NCI-H2107 (cell line): ENCODE measurements around the gene AP1S1.
"Not testable (repeated sequence)": the region's sequence is repeated elsewhere in the genome, so short reads cannot be mapped to it uniquely, and the experiment has no call there.

ENCODE experiments used
- DNase-seq: peaks from one replicate; lab custom pipeline; 2025; lab: John Stamatoyannopoulos, UW

AP1S1 gene

DNA sequence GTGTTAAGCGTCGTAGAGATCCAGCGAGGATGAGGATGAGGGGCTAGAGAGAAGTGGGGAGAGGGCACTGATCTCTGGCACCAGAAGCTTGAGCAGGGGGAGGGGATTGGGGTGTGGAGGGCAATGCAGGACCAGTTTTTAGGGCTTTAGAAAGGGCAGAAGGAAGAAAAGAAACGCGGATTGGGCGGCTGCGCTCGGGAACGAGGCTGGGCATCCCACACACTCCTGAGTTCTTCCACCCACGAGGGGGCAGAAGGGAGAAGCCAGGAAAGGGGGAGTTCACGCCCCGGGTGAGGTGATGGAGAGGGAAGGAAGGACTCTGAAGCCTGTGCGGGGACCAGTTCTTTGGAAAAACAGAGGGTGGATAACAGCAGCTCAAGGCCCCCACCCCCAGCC, 17.2 kb downstream of the AP1S1 start:
- DNase-seq: no peak

DNA sequence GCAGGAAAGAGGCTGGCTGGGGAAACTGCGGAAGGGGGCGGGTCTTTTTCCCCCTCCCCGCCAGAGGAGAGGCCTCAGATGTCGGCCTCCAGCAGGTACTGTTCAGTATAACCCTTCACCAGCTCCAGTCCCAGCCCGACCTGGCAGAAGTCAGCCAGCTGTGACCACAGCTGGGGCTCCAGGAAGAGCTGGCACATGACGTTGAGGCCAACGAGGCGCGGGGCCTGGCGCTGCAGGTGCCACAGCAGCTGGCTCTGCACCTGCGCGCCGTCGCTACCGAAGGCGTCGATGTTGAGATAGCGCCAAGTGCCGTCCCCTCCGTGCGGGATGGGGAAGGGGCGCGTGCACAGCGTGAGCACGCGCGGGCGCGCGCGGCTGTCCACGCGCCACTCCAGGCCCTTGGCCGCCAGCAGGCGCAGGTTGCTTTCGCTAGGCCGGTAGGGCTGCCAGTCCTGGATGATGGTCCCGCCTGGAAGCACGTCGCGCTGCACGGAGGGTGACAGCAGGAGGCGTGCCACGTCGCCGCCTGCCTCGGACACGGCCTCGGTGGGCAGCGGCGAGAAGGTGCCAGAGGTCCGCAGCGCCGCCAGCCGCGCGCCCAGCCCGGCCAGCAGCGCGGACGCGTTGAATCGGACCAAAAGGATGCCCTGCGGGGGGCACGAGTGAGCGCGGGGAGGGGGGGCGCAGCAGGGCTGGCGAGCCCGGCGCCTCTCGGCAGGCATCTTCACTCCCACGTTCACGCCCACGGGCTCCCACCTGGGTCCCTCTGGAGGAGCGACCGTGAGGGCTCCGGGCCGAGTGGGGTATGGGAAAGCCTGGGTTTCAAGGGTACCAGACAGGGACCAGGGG, 18.0 kb downstream of the AP1S1 start:
- peak; percentile 59 for DNase-seq

GRCh38 chr7:101172854-101173751, 18.8 kb downstream of the AP1S1 start:
- peak; percentile 82 for DNase-seq

- no peak for DNase-seq
Measured at GRCh38 chr7:101173752-101174244, 19.5 kb downstream of the AP1S1 start.

- no peak for DNase-seq
Measured at GRCh38 chr7:101174322-101174854, 20.1 kb downstream of the AP1S1 start.

DNA sequence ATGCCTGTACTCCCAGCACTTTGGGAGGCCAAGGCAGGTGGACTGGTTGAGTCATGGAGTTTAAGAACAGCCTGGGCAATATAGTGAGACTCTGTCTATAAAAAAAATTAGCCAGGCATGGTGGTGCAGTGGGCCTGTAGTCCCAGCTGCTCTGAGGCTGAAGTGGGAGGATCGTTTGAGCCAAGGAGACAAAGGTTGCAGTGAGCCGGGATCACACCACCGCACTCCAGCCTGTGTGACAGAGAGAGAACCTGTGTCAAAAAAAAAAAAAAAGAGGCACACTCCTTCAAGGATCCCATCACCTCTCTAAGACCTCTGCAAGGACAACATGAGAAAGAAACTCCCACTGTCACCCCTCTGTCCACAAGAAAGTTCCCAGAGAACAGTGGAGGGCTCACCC, 21.4 kb downstream of the AP1S1 start:
- DNase-seq: no peak

GRCh38 chr7:101177644-101178043, 23.4 kb downstream of the AP1S1 start:
- no peak for DNase-seq

GRCh38 chr7:101179117-101179516, 24.8 kb downstream of the AP1S1 start:
- no peak for DNase-seq

DNA sequence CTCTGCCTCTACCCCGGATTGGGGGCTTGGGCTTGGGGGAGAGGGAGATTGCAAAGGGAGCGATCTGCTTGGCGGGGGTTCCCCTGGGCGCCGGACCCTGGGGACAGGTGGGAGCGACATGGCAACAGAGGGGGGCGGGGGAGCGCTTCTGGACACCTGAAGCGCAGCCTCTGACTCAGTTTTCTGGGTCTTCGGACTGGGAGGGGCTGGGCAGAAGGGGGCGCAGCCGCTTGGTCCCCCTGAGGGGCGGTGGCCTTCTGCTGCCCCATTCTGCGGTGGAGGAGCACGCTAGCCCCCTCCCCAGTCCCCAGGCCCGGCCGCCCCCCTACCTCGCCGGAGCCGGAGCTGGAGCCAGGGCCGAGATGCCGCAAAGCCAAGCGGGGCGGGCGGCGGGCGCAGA, 25.4 kb downstream of the AP1S1 start:
- DNase-seq: no peak

DNA sequence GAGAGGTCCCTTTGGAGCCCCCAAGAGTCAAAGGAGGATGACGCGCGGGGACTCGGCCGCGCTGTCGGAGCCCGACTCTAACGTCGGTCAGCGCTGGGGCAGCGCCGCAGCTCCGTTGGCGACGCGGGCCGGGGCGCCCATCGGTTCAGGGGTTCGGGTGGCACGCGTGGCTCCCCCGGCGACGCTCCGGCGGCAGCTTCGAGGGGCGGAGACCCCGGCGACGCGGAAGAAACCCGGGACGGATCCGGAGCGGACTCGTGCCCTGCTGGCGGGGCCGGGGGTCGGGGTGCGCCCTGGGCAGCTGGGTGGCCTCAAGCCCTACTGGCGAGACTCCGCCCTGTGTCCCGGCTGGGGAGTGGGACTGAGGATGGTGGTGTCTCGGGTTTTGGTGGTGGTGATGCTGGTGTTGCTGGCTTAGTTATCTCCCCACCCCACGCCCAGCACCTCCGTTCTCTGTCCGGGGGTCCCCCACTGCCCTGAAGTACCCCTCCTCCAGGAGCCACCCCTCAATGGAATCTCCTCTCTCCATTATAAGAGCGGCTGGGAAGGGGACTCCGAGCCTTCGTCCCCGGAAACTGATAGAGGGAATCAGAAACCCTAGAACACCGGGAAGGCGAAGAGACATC, 26.0 kb downstream of the AP1S1 start, which contains the start of gene NAT16:
NAT16 (minus strand) TSS at position 164 of the 626 bp plus-strand sequence. CDS start 5,486 bp downstream, outside the sequence.
- DNase-seq: no peak

DNA sequence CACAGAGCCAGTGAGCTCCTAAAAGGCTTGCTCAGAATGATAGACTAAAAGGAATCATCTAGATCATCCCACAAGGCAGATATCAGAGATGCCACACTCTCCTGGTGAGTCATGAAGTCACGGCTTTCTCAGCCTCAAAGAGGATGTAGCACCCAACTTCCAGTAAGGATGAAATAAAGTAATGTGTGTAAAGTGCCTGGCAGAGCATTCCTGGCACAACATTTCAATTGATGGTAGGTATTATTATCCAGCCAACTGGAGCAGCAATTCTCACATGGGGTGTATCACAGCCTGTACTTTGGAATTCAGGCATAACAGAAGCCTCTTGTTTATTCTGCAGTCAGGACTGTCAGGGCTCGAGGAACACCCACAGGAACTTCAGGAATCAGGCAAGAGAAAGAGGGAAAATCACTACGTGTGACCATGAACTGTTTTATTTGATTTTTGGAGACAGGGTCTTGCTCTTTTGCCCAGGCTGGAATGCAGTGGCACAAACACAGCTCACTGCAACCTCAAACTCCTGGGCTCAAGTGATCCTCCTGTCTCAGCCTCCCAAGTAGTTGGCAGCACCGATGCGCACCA, 31.1 kb downstream of the AP1S1 start:
- no peak for DNase-seq

DNA sequence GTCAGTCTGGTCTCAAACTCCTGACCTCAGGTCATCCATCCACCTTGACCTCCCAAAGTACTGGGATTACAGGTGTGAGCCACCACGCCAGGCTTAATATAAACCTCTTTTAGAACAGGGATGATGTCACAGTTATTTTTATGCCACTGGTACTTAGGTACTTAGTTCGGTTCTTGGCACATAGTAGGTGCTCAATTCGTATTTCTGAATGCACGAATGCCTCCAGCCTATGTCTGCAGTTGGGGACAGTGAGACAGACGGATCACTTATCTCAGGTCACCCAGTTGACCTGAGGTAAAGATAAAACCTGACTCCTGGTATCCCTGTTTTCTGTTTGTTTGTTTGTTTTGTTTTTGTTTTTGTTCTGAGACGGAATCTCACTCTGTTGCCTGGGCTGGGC, 31.9 kb downstream of the AP1S1 start:
- no peak for DNase-seq

- DNase-seq: no peak
Measured at GRCh38 chr7:101186844-101187428, 32.7 kb downstream of the AP1S1 start.

GRCh38 chr7:101189109-101189508, 34.8 kb downstream of the AP1S1 start:
- no peak for DNase-seq

GRCh38 chr7:101195884-101196283, 41.6 kb downstream of the AP1S1 start:
- DNase-seq: no peak

DNA sequence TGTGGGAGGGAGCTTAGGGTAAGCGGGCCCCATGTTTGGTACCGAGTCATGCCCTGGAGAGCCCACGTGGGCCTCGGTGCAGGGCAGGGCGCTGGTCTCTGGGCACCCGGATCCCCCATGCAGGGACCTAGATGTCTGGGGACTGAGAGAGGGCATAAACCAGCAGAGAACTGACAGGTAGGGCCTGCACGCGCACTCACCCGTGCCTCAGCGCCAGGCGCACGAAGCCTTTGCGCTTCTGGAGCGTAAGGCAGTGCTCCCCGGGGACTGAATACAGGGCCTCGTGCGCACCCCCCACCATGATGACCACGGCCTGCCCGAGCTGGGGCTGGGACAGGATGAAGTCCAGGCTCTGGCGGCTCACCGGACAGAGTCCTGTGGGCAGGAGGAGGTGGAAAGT, 43.7 kb downstream of the AP1S1 start:
- DNase-seq: no peak

DNA sequence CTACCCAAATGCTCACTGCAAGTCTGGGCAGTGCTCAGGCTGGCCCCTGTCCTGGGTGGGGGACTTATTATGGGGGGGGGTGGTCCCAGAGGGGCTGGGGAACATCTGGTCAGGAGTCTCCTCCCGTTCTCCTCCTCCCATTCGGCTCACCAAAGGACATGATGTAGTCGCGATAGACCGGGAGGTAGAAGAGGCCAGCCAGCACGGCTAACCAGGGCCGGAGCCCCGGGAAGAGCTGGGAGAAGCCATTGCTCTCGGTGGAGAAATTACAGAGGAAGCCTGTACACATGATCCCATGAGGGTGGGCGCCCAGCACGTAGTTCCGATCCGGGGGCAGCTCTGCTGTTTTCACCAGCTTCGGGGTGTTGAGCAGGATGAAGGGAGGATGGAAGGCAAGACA, 44.2 kb downstream of the AP1S1 start:
- no peak for DNase-seq

- DNase-seq: not testable (repeated sequence)
Measured at GRCh38 chr7:101199522-101199921, 45.2 kb downstream of the AP1S1 start.

- DNase-seq: no peak
Measured at GRCh38 chr7:101200504-101200861, 46.2 kb downstream of the AP1S1 start.

DNA sequence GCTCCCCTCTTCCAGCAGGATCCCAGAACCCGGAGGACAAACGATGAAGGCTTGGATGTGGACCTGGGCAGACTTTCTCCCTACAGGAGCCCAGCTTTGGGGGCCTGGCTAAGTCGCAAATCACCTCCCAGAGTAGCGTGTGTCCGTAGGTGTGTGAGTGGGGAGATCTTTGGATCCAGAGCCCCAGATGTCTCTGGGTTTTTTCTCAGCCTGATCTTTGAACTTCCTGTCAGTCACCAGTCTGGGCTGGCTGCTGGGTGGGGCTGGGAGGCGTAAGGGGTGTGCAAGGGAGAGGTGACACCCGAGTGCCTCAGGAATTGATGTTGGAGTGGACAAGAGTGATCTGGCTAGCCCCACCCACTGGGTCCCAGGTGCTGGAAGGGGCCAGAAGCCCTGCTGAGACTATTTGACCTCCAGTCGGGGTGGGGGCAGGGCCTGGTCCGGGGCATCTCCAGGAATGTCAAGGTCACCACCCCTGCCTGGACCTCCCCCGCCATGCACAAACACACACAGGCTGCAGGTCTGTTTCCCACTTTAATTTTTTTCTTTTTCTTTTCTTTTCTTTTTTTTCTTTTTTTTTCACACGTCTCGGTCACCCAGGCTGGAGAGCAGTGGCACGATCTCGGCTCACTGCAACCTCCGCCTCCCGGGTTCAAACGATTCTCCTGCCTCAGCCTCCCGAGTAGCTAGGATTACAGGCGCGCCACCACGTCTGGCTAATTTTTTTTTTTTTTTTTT, 46.8 kb downstream of the AP1S1 start, which contains the start of gene MOGAT3:
MOGAT3 (minus strand) TSS at position 175 of the 738 bp plus-strand sequence. CDS start 182 bp downstream, outside the sequence.
- no peak for DNase-seq
